Heart right ventricle (tissue), 16 donors: ENCODE measurements around the gene MYO19. TPM values are rescaled to one million over a fixed set of nuclear protein-coding genes. Genes with fewer than 3 reads are reported as not detected.

Experiments
- ATAC-seq, 8 donors: fragments of 200-7000 bp; cut with Tn5 transposase; one replicate each; pipeline ENCODE4 v1.9.1; 2020; ENCODE audit warnings: mild to moderate bottlenecking in 8 of 8, moderate library complexity in 8 of 8, moderate number of reproducible peaks in 1 of 8
- DNase-seq, 2 donors: peaks; one replicate each; pipeline ENCODE4 v3.0.0-alpha.2; 2020
- H3K27ac ChIP-seq, 10 donors: fragments of 200-600 bp; sonication (generic) in 2 of 10; one replicate each; pipeline versions ENCODE4 v1.5.0 to v1.8.0; 2020 to 2022; ENCODE audit warnings: mild to moderate bottlenecking in 3 of 10
- H3K27me3 ChIP-seq, 7 donors: fragments of 200-600 bp; one replicate each; pipeline ENCODE4 v1.8.0; 2021 to 2022; ENCODE audit warnings: mild to moderate bottlenecking in 2 of 7
- H3K36me3 ChIP-seq, 9 donors: fragments of 200-600 bp; sonication (generic) in 1 of 9; one replicate each; pipeline versions ENCODE4 v1.5.0 to v1.8.0; 2020 to 2022; ENCODE audit warnings: mild to moderate bottlenecking in 2 of 9
- H3K4me1 ChIP-seq, 9 donors: fragments of 200-600 bp; sonication (generic) in 1 of 9; one replicate each; pipeline versions ENCODE4 v1.5.0 to v1.8.0; 2020 to 2022; ENCODE audit warnings: mild to moderate bottlenecking in 4 of 9
- H3K4me3 ChIP-seq, 10 donors: fragments of 200-600 bp; sonication (generic) in 2 of 10; one replicate each; pipeline versions ENCODE4 v1.5.0 to v1.8.0; 2020 to 2022; ENCODE audit warnings: mild to moderate bottlenecking in 7 of 10, moderate library complexity in 2 of 10
- H3K9me3 ChIP-seq, 11 donors: fragments of 200-600 bp in 10 of 11; sonication (generic) in 2 of 11; one replicate each; pipeline versions ENCODE4 v1.5.0 to v1.8.0; 2013 to 2022; ENCODE audit warnings: mild to moderate bottlenecking in 2 of 11, control low read depth in 1 of 11, moderate library complexity in 1 of 11
- WGBS, 2 donors: extraction: QIAGEN DNeasy Blood & Tissue Kit; methylation state at CpG; one replicate each; pipeline ENCODE4 v1.1.7; 2013; ENCODE audit warnings: inconsistent platforms in 1 of 2; 5-methylcytosine and 5-hydroxymethylcytosine counted together
- intact Hi-C, 10 donors: fragments of 100-400 bp; cut with DNase I; formaldehyde crosslinking; loops; one replicate each; pipeline versions ENCODE4 v1.11.1 to v1.14.2; 2022
- polyA plus RNA-seq, 2 donors: library from polyadenylated mRNA; stranded (reverse); fragments of 200-250 nt; gene quantifications; one replicate each; pipeline ENCODE4 v1.2.3, GENCODE V29; 2013
- total RNA-seq, 10 donors: library from RNA; stranded (reverse); fragmentation: NEBNext Ultra II Directional in 3 of 10; extraction: Animal tissue kit (Norgen Biotek cat#: 25700) in 3 of 10; gene quantifications; one replicate each; pipeline versions ENCODE4 v1.2.1 to v1.2.4, GENCODE V29; 2021 to 2023
- TF ChIP-seq, protein P1 (sequence below), 9 donors: fragments of 200-600 bp; sonication (generic) in 2 of 9; IDR thresholded peaks; one replicate each; pipeline versions ENCODE4 v1.5.0 to v1.8.0; 2021 to 2022; ENCODE audit warnings: antibody characterized with exemption in 9 of 9, mild to moderate bottlenecking in 5 of 9, moderate library complexity in 1 of 9
- donor health status: Arrhythmogenic right ventricular cardiomyopathy.
- donor health status: ischemic (EF 13 %, LVEDD 7.1; RV severe dilation, severe dysfunction).
- donor health status: healthy with polysubstance abuse.
- donor health status: DM: no; HTN: yes; CAD: no.
- donor health status: DM: no; HTN: no; CAD: no.
- donor health status: ischemic (EF 25% LVEDD 6.9; RV normal size, moderate dysfunction).
- donor health status: ischemic (EF 25% LVEDD 5.7; RV mildly dilated, moderate dysfunction).
- donor health status: healthy.
- donor health status: DM: yes; HTN: yes; CAD: no.
- donor health status: Ischemic cardiomyopathy.
- donor health status: ischemic (EF 35%, LVEDD 5.7; RV mildly dilated, moderate dysfunction).
- donor health status: nonischemic (EF 11% LVEDD 7.7; RV severe dilation, severe dysfunction).
- donor health status: DM: yes; HTN: yes; CAD: no.
- donor health status: PGD.
- donor health status: ischemic (EF 29% LVEDD 5.4; RV normal size, mild dysfunction).
- donor health status: nonischemic (EF 23%, LVEDD 6.1; RV moderate dilation, normal function).

MYO19 gene
- total and polyA plus RNA-seq, 12 donors: 8.8 to 40.4 (median 14.2) TPM

DNA sequence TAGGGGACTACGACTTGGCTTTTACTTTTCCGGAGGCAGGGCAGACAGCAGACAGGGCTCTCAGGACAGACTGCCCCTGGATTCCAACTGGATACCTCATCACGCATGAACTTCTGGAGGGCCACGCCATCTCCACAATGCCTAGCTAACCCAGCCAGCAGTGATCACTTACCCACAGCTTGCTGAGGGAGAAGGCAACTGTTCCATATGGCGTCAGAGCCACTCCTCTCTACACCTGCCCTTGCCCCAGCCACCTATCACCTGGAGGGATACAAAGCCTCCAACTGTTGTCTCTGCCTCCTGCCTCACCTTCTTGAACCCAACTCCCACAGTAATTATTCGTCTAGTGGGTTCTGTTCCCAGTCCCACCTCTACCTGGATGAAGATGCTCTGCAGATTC, 8.8 kb downstream of the MYO19 start:
- H3K9me3 ChIP-seq: no peaks in the 10 kb centered on the region
- H3K27ac ChIP-seq: no peak overlapping the region
- intact Hi-C loops: no loop called here
- peaks cover 0 to 5% (median 0%) of the 10 kb centered on the region in 9 donors for H3K4me1 ChIP-seq
- 94 to 96% methylated on average over 6 of the region's 6 CpGs for WGBS, 2 donors
- peaks cover 0 to 100% (median 24%) of the 10 kb centered on the region in 9 donors for H3K36me3 ChIP-seq
- ATAC-seq (no peak), DNase-seq (no peak)
- H3K4me3 ChIP-seq: no peak overlapping the region
- TF ChIP-seq, protein P1, sequence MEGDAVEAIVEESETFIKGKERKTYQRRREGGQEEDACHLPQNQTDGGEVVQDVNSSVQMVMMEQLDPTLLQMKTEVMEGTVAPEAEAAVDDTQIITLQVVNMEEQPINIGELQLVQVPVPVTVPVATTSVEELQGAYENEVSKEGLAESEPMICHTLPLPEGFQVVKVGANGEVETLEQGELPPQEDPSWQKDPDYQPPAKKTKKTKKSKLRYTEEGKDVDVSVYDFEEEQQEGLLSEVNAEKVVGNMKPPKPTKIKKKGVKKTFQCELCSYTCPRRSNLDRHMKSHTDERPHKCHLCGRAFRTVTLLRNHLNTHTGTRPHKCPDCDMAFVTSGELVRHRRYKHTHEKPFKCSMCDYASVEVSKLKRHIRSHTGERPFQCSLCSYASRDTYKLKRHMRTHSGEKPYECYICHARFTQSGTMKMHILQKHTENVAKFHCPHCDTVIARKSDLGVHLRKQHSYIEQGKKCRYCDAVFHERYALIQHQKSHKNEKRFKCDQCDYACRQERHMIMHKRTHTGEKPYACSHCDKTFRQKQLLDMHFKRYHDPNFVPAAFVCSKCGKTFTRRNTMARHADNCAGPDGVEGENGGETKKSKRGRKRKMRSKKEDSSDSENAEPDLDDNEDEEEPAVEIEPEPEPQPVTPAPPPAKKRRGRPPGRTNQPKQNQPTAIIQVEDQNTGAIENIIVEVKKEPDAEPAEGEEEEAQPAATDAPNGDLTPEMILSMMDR (IDR thresholded peaks at IDR 0.05): no peak
- no peaks in the 10 kb centered on the region for H3K27me3 ChIP-seq

DNA sequence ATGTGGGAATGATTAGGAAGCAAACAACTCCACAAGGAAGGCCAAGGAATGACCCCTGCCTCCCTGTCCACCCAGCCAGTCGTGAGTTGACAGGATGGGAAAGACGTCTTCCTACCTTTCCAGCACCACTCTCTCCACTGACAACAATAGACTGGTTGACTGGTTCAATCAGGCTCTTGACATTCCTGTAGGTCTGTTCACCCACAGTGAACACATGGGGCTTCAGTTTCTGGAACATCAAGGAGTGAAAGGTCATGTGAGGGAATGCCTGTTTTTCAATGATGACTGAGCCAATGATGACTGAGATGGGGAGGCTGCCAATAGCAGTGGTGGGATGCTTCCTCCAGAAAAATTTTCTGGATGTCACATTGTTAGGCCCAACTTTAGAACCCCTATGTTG, 9.6 kb downstream of the MYO19 start:
- no peak overlapping the region for H3K27ac ChIP-seq
- H3K27me3 ChIP-seq: no peaks in the 10 kb centered on the region
- intact Hi-C loops: no loop called here
- 77 to 85% methylated on average over 2 of the region's 2 CpGs for WGBS, 2 donors
- H3K4me1 ChIP-seq: peaks cover 0 to 5% (median 0%) of the 10 kb centered on the region in 9 donors
- no peak for ATAC-seq
- TF ChIP-seq, protein P1 (IDR thresholded peaks at IDR 0.05): no peak
- no peak overlapping the region for H3K4me3 ChIP-seq
- H3K36me3 ChIP-seq: peaks cover 0 to 100% (median 24%) of the 10 kb centered on the region in 9 donors
- no peak for DNase-seq
- no peaks in the 10 kb centered on the region for H3K9me3 ChIP-seq

DNA sequence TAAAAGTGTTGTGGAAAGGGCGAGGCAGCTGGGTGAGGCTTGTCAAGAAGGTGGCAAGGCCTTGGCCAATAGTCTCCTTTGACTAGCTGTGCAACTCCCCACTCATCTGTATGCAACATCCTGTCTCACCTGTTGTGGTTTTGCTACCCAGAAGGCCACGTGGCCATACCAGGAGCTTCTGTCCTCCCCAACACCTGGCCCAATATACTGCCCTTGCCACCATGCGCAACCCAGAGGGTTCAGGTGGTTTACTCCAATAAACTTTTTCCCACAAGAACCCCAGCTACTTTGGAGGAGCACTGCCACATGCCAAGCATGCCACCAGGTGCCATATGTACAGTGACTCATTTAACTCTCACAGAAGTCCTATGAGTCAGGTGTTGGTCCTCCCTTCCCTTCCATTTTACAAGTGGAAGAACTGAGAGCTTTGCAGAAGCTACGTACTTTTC, 10.2 kb downstream of the MYO19 start:
- WGBS, 2 donors: 93 to 98% methylated on average over 4 of the region's 4 CpGs
- H3K9me3 ChIP-seq: no peaks in the 10 kb centered on the region
- DNase-seq (no peak), ATAC-seq (no peak)
- no peak overlapping the region for H3K4me3 ChIP-seq
- H3K27ac ChIP-seq: no peak overlapping the region
- TF ChIP-seq, protein P1 (IDR thresholded peaks at IDR 0.05): no peak
- no peaks in the 10 kb centered on the region for H3K27me3 ChIP-seq
- H3K4me1 ChIP-seq: peaks cover 0 to 5% (median 0%) of the 10 kb centered on the region in 9 donors
- peaks cover 0 to 100% (median 24%) of the 10 kb centered on the region in 9 donors for H3K36me3 ChIP-seq
- intact Hi-C loops: no loop called here

DNA sequence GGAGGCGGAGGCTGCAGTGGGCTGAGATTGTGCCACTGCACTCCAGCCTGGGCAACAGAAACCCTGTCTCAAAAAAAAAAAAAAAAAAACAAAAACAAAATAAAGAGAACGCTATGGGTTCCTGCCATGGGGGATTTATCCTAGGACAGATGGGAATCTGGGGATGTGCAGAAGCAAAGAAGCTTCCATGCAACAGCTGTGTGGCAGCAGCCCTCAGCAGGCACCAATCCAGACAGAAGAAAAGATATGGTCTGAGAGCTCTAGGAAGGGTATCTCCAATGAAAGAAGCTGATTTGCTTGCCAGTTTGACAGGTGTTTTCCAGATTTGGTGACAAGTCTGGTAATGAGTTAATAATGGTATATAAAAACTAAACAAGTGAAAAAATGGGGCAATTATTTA, 11.6 kb downstream of the MYO19 start:
- WGBS, 2 donors: 92 to 94% methylated on average over 2 of the region's 2 CpGs
- peaks cover 0 to 96% (median 24%) of the 10 kb centered on the region in 9 donors for H3K36me3 ChIP-seq
- no peak for ATAC-seq

More for the DNA sequence above, 11.6 kb downstream of the MYO19 start:
- Histone ChIP-seq H3K27ac (no peak overlapping the region), H3K4me3 (no peak overlapping the region), H3K27me3 (no peaks in the 10 kb centered on the region), H3K4me1 (no peaks in the 10 kb centered on the region), H3K9me3 (no peaks in the 10 kb centered on the region)
- no peak for DNase-seq
- intact Hi-C loops: no loop called here
- TF ChIP-seq, protein P1 (IDR thresholded peaks at IDR 0.05): no peak
